SKM-1 (cell line): ENCODE measurements around the gene CTDSPL.
"Not testable (repeated sequence)": the region's sequence is repeated elsewhere in the genome, so short reads cannot be mapped to it uniquely, and the experiment has no call there.

Experiments
- DNase-seq: peaks from one replicate; lab custom pipeline; 2025; ENCODE audit not compliant: unreplicated experiment; lab: John Stamatoyannopoulos, UW

CTDSPL gene

GRCh38 chr3:37861620-37862041 lies at the start of gene CTDSPL:
Gene CTDSPL, plus strand, starts transcription at chr3:37861880. Its CDS starts 320 bp downstream, at chr3:37862200.
- DNase-seq: no peak

GRCh38 chr3:37812499-37812896 lies 49.2 kb upstream of the CTDSPL start:
- DNase-seq: no peak

GRCh38 chr3:37813403-37813802 lies 48.3 kb upstream of the CTDSPL start:
- no peak for DNase-seq

GRCh38 chr3:37814547-37814946 lies 47.1 kb upstream of the CTDSPL start:
- no peak for DNase-seq

GRCh38 chr3:37815156-37815555 lies 46.5 kb upstream of the CTDSPL start:
- DNase-seq: not testable (repeated sequence)

GRCh38 chr3:37816271-37816670 lies 45.4 kb upstream of the CTDSPL start:
- no peak for DNase-seq

- no peak for DNase-seq
Observed at GRCh38 chr3:37819591-37819990, 42.1 kb upstream of the CTDSPL start.

GRCh38 chr3:37820286-37820685 lies 41.4 kb upstream of the CTDSPL start:
- no peak for DNase-seq

GRCh38 chr3:37823189-37823588 lies 38.5 kb upstream of the CTDSPL start:
- DNase-seq: no peak

GRCh38 chr3:37824090-37824953 lies 37.4 kb upstream of the CTDSPL start:
- DNase-seq: no peak

GRCh38 chr3:37824954-37825328 lies 36.7 kb upstream of the CTDSPL start:
- DNase-seq: no peak

- DNase-seq: no peak
Observed at GRCh38 chr3:37825744-37826400, 35.8 kb upstream of the CTDSPL start.

- DNase-seq: no peak
Observed at GRCh38 chr3:37826502-37826901, 35.2 kb upstream of the CTDSPL start.

- no peak for DNase-seq
Observed at GRCh38 chr3:37826933-37827332, 34.7 kb upstream of the CTDSPL start.

- no peak for DNase-seq
Observed at GRCh38 chr3:37832480-37832879, 29.2 kb upstream of the CTDSPL start.

- no peak for DNase-seq
Observed at GRCh38 chr3:37833302-37834186, 28.1 kb upstream of the CTDSPL start.

GRCh38 chr3:37836589-37836988 lies 25.1 kb upstream of the CTDSPL start:
- no peak for DNase-seq

GRCh38 chr3:37847689-37848088 lies 14.0 kb upstream of the CTDSPL start:
- no peak for DNase-seq

- no peak for DNase-seq
Observed at GRCh38 chr3:37849146-37849923, 12.3 kb upstream of the CTDSPL start.

- no peak for DNase-seq
Observed at GRCh38 chr3:37852097-37852496, 9.6 kb upstream of the CTDSPL start.

- no peak for DNase-seq
Observed at GRCh38 chr3:37852771-37853170, 8.9 kb upstream of the CTDSPL start.
